Upper lobe of left lung (tissue), 6 donors: ENCODE results near the gene OR2AJ1. TPM values are rescaled to one million over a fixed set of nuclear protein-coding genes. Genes with fewer than 3 reads are reported as not detected.

Experiments used
- ATAC-seq, 2 donors: fragments of 200-7000 bp; cut with Tn5 transposase; one replicate each; pipeline ENCODE4 v1.9.1; 2022; ENCODE audit warnings: mild to moderate bottlenecking in 2 of 2, moderate library complexity in 2 of 2; ENCODE audit not compliant: low FRiP score in 2 of 2
- DNase-seq, 2 donors: peaks; one replicate each; pipeline ENCODE4 v3.0.0-alpha.2; 2019 to 2020
- H3K27ac ChIP-seq, 4 donors: fragments of 200-600 bp; sonication (generic); one replicate each; pipeline ENCODE4 v1.5.1; 2016 to 2019
- H3K27me3 ChIP-seq, 4 donors: fragments of 200-600 bp; sonication (generic); one replicate each; pipeline ENCODE4 v1.5.1; 2017 to 2019
- H3K36me3 ChIP-seq, 4 donors: fragments of 200-600 bp; sonication (generic); one replicate each; pipeline ENCODE4 v1.5.1; 2016 to 2019
- H3K4me1 ChIP-seq, 4 donors: fragments of 200-600 bp; sonication (generic); one replicate each; pipeline ENCODE4 v1.5.1; 2018 to 2019
- H3K4me3 ChIP-seq, 4 donors: fragments of 200-600 bp; sonication (generic); one replicate each; pipeline ENCODE4 v1.5.1; 2017 to 2019; ENCODE audit warnings: mild to moderate bottlenecking in 2 of 4, moderate library complexity in 1 of 4
- H3K9me3 ChIP-seq, 4 donors: fragments of 200-600 bp; sonication (generic); one replicate each; pipeline ENCODE4 v1.5.1; 2018 to 2019
- CTCF ChIP-seq, 6 experiments: fragments of 450-650 bp in 4 of 6; fragments of 200-600 bp in 2 of 6; sonication (generic) in 2 of 6; IDR thresholded peaks; one replicate each; pipeline ENCODE4 v1.5.1; 2016 to 2019; ENCODE audit warnings: antibody characterized with exemption in 6 of 6
- EP300 ChIP-seq, 4 donors: sonication (generic); formaldehyde crosslinking; IDR thresholded peaks; one replicate each; pipeline ENCODE4 v1.5.1; 2017; ENCODE audit warnings: antibody characterized with exemption in 4 of 4, control low read depth in 2 of 4
- POLR2A ChIP-seq, 4 donors: fragments of 450-650 bp; IDR thresholded peaks; one replicate each; pipeline ENCODE4 v1.5.1; 2016 to 2017; ENCODE audit warnings: antibody characterized with exemption in 4 of 4, mild to moderate bottlenecking in 2 of 4
- POLR2AphosphoS5 ChIP-seq, 2 donors: sonication (generic); formaldehyde crosslinking; IDR thresholded peaks; one replicate each; pipeline ENCODE4 v1.5.1; 2017; ENCODE audit warnings: antibody characterized with exemption in 2 of 2
- WGBS, 2 donors: methylation state at CpG; one replicate each; pipeline ENCODE4 v1.1.5; 2017 to 2018; 5-methylcytosine and 5-hydroxymethylcytosine counted together
- total RNA-seq, 6 donors: library from RNA; depleted of rRNA in 4 of 6; stranded (reverse); fragments of >200 nt in 4 of 6; gene quantifications; one replicate each; pipeline versions ENCODE4 v1.1.0 to v1.2.1, GENCODE V29; 2016 to 2021
- donor health status: DM: no; HTN: no; CAD: no; lungs with moderate emphysema.
- donor health status: DM: no; HTN: yes; CAD: no; lungs with severe emphysema.

The OR2AJ1 gene
- total RNA-seq, 6 donors from 2014 or later: 0.49 TPM; not detected in 5

DNA sequence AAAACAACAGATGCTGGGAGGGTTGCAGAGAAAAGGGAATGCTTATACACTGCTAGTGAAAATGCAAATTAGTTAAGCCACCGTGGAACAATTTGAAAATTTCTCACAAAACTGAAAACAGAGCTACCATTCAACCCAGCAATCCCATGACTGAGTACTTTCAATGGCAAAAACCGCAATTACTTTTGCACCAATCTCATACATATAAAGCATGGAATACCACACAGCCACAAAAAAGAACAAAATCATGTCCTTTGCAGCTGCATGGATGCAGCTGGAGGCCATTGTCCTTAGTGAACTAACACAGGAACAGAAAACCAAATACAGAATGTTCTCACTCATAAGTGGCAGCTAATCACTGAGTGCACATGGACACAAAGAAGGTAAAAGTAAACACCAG lies 10.9 kb upstream of the OR2AJ1 start:
- Histone ChIP-seq H3K4me3 (no peak overlapping the region), H3K27me3 (no peaks in the 10 kb centered on the region), H3K27ac (no peak overlapping the region), H3K36me3 (no peaks in the 10 kb centered on the region), H3K4me1 (no peaks in the 10 kb centered on the region), H3K9me3 (no peaks in the 10 kb centered on the region)
- DNase-seq: no peak
- WGBS, 2 donors: 70 to 80% methylated on average over 2 of the region's 2 CpGs
- ATAC-seq: no peak
- TF ChIP-seq POLR2A (IDR thresholded peaks at IDR 0.05) (no peak), POLR2AphosphoS5 (IDR thresholded peaks at IDR 0.05) (no peak), EP300 (IDR thresholded peaks at IDR 0.05) (no peak), CTCF (IDR thresholded peaks at IDR 0.05) (no peak)

DNA sequence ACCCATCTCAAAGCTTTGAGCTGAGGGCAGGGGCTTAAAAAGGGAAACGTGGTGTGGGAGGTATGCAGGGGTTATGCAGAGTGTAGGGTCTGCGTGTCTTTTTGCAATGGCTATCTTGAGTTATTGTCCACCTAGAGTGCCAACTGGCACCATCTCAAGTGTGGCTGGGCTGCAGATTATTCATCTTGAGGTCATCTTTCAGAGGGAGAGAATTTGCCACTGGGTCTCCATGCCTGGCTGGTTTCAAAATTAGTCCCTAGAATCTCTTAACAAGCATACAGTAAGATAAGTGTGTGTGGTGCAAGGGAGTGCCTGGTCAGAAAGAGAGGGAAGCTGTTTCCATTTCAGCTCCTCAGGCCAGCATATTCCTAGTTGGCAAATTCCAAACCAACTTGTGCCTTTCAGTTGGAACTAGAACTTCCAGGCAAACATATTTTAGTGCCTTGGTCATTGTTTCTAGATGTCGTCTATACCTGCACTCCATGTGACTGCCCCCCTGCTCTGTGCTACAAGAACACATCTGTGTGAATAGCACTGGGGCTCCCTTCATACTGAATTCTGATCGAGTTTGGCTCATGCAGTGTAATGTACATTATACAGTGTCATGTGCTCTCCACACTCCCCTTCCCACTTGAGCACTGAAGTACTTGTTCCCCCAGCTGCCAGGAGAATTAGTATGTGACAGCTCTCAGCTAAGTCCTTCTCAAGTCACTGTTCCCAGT lies 9.6 kb upstream of the OR2AJ1 start:
- peak in 1 of 2 donors; percentile 68 for ATAC-seq
- TF ChIP-seq CTCF (IDR thresholded peaks at IDR 0.05) (no peak), EP300 (IDR thresholded peaks at IDR 0.05) (no peak), POLR2AphosphoS5 (IDR thresholded peaks at IDR 0.05) (no peak)
- 35 to 60% methylated on average over 4 of the region's 4 CpGs for WGBS, 2 donors
- H3K4me1 ChIP-seq: no peaks in the 10 kb centered on the region
- H3K27ac ChIP-seq: no peak overlapping the region
- no peaks in the 10 kb centered on the region for H3K36me3 ChIP-seq
- DNase-seq: no peak
- H3K27me3 ChIP-seq: no peaks in the 10 kb centered on the region
- H3K9me3 ChIP-seq: no peaks in the 10 kb centered on the region
- no peak overlapping the region for H3K4me3 ChIP-seq

DNA sequence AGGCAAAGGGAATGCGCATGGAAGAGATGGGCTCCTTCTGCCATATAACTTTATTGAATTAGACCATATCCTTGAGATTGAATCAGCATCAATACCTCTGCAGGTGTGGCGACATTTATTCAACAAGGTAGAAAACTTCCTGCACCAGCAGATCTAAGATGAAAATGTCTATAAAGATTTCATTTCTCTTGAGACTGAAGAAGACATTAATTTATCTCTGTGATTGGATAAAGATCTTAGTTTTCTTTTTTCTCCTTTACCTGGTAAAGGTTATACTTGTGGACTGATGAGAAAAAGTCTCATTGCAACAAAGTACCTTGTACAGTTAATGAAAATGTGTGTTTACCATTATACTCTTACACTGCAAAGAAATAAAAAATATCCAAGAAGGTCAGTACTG lies 4.7 kb upstream of the OR2AJ1 start, which contains the start of gene OR2T8:
Gene OR2T8 (plus strand): TSS at position 301 of the 400 bp plus-strand sequence. CDS start 766 bp downstream, outside the sequence.
- Histone ChIP-seq H3K4me3 (no peak within 1 kb of the TSS), H3K27me3 (no peaks in the 10 kb centered on the region), H3K4me1 (no peaks in the 10 kb centered on the region), H3K9me3 (no peaks in the 10 kb centered on the region), H3K27ac (no peak within 1 kb of the TSS), H3K36me3 (no peaks in the 10 kb centered on the region)
- DNase-seq (no peak), ATAC-seq (no peak)
- 83 to 100% methylated on average over 2 of the region's 2 CpGs for WGBS, 2 donors
- TF ChIP-seq CTCF (IDR thresholded peaks at IDR 0.05) (no peak), EP300 (IDR thresholded peaks at IDR 0.05) (no peak), POLR2AphosphoS5 (IDR thresholded peaks at IDR 0.05) (no peak), POLR2A (IDR thresholded peaks at IDR 0.05) (no peak)

GRCh38 chr1:247923941-247924340 lies 748 bp upstream of the OR2AJ1 start:
- no peaks in the 10 kb centered on the region for H3K4me1 ChIP-seq
- no peak for DNase-seq

More at GRCh38 chr1:247923941-247924340, 748 bp upstream of the OR2AJ1 start:
- ATAC-seq: no peak
- TF ChIP-seq POLR2A (IDR thresholded peaks at IDR 0.05) (no peak), POLR2AphosphoS5 (IDR thresholded peaks at IDR 0.05) (no peak), EP300 (IDR thresholded peaks at IDR 0.05) (no peak), CTCF (IDR thresholded peaks at IDR 0.05) (no peak)
- WGBS, 2 donors: 63 to 67% methylated on average over 3 of the region's 3 CpGs
- no peak overlapping the region for H3K27ac ChIP-seq
- no peaks in the 10 kb centered on the region for H3K27me3 ChIP-seq
- H3K36me3 ChIP-seq: no peaks in the 10 kb centered on the region
- H3K4me3 ChIP-seq: no peak overlapping the region
- no peaks in the 10 kb centered on the region for H3K9me3 ChIP-seq
